Activated B cell treated with CpG ODN at 0.5 μM for 24 hours (primary cell): Measurements from ENCODE around the gene C9orf43. TPM values are rescaled to one million over a fixed set of nuclear protein-coding genes. Genes with fewer than 3 reads are reported as not detected.

Experiments used
- ATAC-seq: fragments of 200-7000 bp; cut with Tn5 transposase; one replicate; pipeline ENCODE4 v1.10.0; 2021; ENCODE audit warnings: low read depth, mild to moderate bottlenecking, moderate library complexity
- CTCF ChIA-PET: fragments of 350-600 bp; sonication (Branson Sonifier 250); formaldehyde crosslinking; loops from one replicate; lab custom pipeline; 2021; ENCODE audit warnings: antibody characterized with exemption; lab: Charles Lee
- POLR2A ChIA-PET: fragments of 350-600 bp; sonication (Branson Sonifier 250); formaldehyde crosslinking; loops from one replicate; lab custom pipeline; 2021; ENCODE audit warnings: antibody characterized with exemption; lab: Charles Lee
- DNase-seq: peaks from one replicate; pipeline ENCODE4 v3.0.0; 2022
- H3K27ac Mint-ChIP-seq: one replicate; pipeline ENCODE4 v1.8.0; 2020; ENCODE audit warnings: mixed read lengths
- H3K27me3 Mint-ChIP-seq: one replicate; pipeline ENCODE4 v1.8.0; 2021; ENCODE audit warnings: mixed read lengths
- H3K36me3 Mint-ChIP-seq: one replicate; pipeline ENCODE4 v1.8.0; 2021; ENCODE audit warnings: low read depth, mixed read lengths
- H3K4me1 Mint-ChIP-seq: one replicate; pipeline ENCODE4 v1.8.0; 2021; ENCODE audit warnings: mixed read lengths
- H3K4me3 Mint-ChIP-seq: one replicate; pipeline ENCODE4 v1.8.0; 2020; ENCODE audit warnings: mild to moderate bottlenecking, mixed read lengths
- H3K9me3 Mint-ChIP-seq: one replicate; pipeline ENCODE4 v1.8.0; 2020; ENCODE audit warnings: mixed read lengths
- intact Hi-C: fragments of 100-400 bp; cut with micrococcal nuclease; formaldehyde crosslinking; loops from one replicate; pipeline ENCODE4 v1.15.1; 2024
- total RNA-seq: library from RNA; stranded (reverse); gene quantifications from 2 replicates; pipeline ENCODE4 v1.2.3, GENCODE V29; 2022
- TF ChIP-seq, protein P1 (sequence below): fragments of 200-600 bp; IDR thresholded peaks from one replicate; pipeline ENCODE4 v1.8.0; 2022; ENCODE audit warnings: antibody characterized with exemption, mild to moderate bottlenecking

Gene C9orf43
- total RNA-seq, 1 donor from 2014 or later: 1.2 TPM

GRCh38 chr9:113388833-113389232 is 21.7 kb upstream of the C9orf43 start:
- intact Hi-C loops: no loop called here
- TF ChIP-seq, protein P1, sequence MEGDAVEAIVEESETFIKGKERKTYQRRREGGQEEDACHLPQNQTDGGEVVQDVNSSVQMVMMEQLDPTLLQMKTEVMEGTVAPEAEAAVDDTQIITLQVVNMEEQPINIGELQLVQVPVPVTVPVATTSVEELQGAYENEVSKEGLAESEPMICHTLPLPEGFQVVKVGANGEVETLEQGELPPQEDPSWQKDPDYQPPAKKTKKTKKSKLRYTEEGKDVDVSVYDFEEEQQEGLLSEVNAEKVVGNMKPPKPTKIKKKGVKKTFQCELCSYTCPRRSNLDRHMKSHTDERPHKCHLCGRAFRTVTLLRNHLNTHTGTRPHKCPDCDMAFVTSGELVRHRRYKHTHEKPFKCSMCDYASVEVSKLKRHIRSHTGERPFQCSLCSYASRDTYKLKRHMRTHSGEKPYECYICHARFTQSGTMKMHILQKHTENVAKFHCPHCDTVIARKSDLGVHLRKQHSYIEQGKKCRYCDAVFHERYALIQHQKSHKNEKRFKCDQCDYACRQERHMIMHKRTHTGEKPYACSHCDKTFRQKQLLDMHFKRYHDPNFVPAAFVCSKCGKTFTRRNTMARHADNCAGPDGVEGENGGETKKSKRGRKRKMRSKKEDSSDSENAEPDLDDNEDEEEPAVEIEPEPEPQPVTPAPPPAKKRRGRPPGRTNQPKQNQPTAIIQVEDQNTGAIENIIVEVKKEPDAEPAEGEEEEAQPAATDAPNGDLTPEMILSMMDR: no peak
- Mint-ChIP-seq H3K4me3 (no peak overlapping the region), H3K9me3 (no peaks in the 10 kb centered on the region), H3K4me1 (no peaks in the 10 kb centered on the region), H3K36me3 (peaks cover 57% of the 10 kb centered on the region), H3K27ac (no peak overlapping the region), H3K27me3 (no peaks in the 10 kb centered on the region)
- ATAC-seq (no peak), DNase-seq (no peak)
- POLR2A ChIA-PET: no interaction called here
- CTCF ChIA-PET: no interaction called here

DNA sequence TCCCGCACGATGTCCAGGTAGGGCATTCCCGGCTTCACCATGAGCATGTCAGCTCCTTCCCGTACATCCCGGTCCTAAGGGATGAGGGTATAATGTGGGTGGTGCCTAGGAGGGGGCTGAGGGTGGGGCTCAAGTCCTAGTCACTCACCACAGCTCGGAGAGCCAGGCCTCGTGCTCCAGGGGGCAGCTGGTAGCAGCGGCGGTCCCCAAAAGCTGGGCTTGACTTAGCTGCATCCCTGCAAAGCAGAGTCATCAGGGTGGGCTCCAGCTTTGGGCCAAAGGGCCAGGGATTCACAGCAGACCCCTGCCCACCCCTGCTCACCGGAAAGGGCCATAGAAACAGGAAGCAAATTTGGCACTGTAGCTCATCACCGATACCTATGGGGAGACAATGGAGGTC is 21.1 kb upstream of the C9orf43 start:
- intact Hi-C loops: no loop called here
- no peak for ATAC-seq

DNA sequence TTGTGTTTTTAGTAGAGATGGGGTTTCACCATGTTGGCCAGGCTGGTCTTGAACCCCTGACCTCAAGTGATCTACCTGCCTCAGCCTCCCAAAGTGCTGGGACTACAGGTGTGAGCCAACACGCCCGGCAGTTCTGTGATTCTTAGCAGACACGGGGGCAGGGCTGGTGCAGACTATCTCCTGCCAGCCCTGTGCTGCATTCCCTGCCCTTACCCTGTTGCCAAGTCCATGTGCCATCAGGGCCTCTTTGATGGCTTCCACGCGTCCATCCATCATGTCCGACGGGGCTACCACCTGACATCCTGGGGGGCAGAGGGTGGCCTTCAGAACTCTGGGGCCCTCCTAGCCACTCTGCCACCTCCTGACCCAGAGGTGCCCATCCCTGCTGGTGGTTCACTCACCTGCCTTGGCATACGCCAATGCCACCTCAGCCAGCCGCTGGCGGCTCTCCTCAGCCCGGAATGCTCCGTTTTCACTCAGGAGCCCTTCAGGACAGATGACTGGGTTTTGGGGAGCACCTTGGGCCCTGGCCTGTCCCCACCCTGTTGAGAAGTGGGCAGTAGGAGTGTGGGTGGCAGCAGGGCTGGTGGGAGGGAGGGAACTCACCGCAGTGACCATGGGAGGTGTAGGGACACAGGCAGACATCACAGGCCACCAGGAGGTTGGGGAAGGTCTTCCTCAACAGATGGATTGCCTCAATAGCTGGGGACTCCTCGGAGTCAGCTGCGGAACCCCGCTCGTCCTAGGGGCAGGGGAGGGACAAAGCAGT is 20.2 kb upstream of the C9orf43 start:
- H3K36me3 Mint-ChIP-seq: peaks cover 63% of the 10 kb centered on the region

More for the DNA sequence above, 21.1 kb upstream of the C9orf43 start:
- Mint-ChIP-seq H3K27ac (no peak overlapping the region), H3K4me3 (no peak overlapping the region), H3K36me3 (peaks cover 57% of the 10 kb centered on the region), H3K9me3 (no peaks in the 10 kb centered on the region), H3K4me1 (no peaks in the 10 kb centered on the region), H3K27me3 (no peaks in the 10 kb centered on the region)
- POLR2A ChIA-PET: no interaction called here
- CTCF ChIA-PET: no interaction called here
- TF ChIP-seq, protein P1: no peak
- no peak for DNase-seq

DNA sequence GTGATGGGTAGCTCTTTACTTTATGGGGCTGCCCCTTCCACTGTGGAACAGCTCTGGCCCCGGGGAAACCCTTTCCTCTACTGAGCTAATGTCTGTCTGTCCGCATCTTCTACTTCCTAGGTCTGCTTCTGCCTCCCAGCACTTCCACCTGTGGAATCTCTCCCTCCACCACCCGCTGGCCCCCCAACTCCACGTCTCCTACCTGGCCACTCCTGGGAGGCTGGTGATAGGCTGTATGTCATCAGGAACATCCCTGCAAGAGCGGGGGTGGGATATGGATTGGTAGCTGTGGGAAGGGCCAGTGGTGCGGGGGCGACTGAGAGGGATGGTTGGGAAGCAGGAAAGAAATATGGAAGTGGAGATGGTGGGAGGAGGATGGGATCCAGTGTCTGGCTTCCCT is 18.6 kb upstream of the C9orf43 start:
- intact Hi-C loops: no loop called here
- H3K36me3 Mint-ChIP-seq: peaks cover 62% of the 10 kb centered on the region
- DNase-seq: no peak
- ChIA-PET POLR2A (no interaction called here), CTCF (no interaction called here)
- H3K27ac Mint-ChIP-seq: no peak overlapping the region
- H3K4me1 Mint-ChIP-seq: no peaks in the 10 kb centered on the region
- H3K4me3 Mint-ChIP-seq: no peak overlapping the region
- ATAC-seq: no peak
- no peaks in the 10 kb centered on the region for H3K27me3 Mint-ChIP-seq
- no peaks in the 10 kb centered on the region for H3K9me3 Mint-ChIP-seq
- TF ChIP-seq, protein P1: no peak

More for the DNA sequence above, 20.2 kb upstream of the C9orf43 start:
- no peak for ATAC-seq
- no peaks in the 10 kb centered on the region for H3K27me3 Mint-ChIP-seq
- H3K4me1 Mint-ChIP-seq: no peaks in the 10 kb centered on the region
- no peak overlapping the region for H3K27ac Mint-ChIP-seq
- TF ChIP-seq, protein P1: no peak
- POLR2A ChIA-PET: no interaction called here
- no peak for DNase-seq
- H3K4me3 Mint-ChIP-seq: no peak overlapping the region
- no peaks in the 10 kb centered on the region for H3K9me3 Mint-ChIP-seq
- CTCF ChIA-PET: no interaction called here
- intact Hi-C loops: no loop called here

DNA sequence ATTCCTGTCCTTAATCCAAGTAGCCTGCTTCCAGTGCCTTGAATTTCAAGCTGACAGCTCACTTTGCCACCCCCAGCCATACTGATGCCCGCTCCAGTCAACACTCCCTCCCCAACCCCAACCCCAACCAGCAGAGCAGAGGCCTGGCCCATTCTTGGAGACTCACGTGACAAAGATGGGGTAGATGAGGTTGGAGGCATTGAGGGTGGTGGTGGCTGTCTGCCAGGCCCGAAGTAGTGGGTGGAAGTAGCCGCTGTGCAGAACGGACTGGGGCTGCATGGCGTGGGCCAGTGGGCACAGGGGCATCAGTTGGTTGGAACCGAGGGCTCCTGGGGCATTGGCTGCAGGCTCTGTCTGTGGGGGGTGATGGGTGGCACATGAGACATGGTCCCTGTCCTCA is 17.3 kb upstream of the C9orf43 start:
- TF ChIP-seq, protein P1: no peak
- ChIA-PET POLR2A (no interaction called here), CTCF (interaction anchor here (0.9 kb wide), 1 partner anchor 13 kb away, joined by 5 read pairs; no protein-coding TSS in a partner anchor)
- Mint-ChIP-seq H3K4me1 (no peaks in the 10 kb centered on the region), H3K9me3 (no peaks in the 10 kb centered on the region), H3K36me3 (peaks cover 49% of the 10 kb centered on the region), H3K27ac (no peak overlapping the region), H3K27me3 (no peaks in the 10 kb centered on the region), H3K4me3 (no peak overlapping the region)
- intact Hi-C loops: no loop called here
- DNase-seq: no peak
- no peak for ATAC-seq
